SK-N-SH (cell line): ENCODE results near the gene STRC.
"Not testable (repeated sequence)": the region's sequence is repeated elsewhere in the genome, so short reads cannot be mapped to it uniquely, and the experiment has no call there.

ENCODE experiments used
- CTCF ChIP-seq: fragments of 200-600 bp; sonication (generic); IDR thresholded peaks from 2 replicates; pipeline ENCODE4 v1.6.1; 2017; ENCODE audit warnings: antibody characterized with exemption, mild to moderate bottlenecking, moderate library complexity
- EP300 ChIP-seq, 2 experiments: IDR thresholded peaks; 2 replicates each; pipeline versions ENCODE4 v1.4.0 to v1.6.1; 2012; ENCODE audit warnings: borderline replicate concordance in 1 of 2, low read depth in 1 of 2, low read length in 1 of 2
- FOXJ3 ChIP-seq: sonication (generic); formaldehyde crosslinking; IDR thresholded peaks from 2 replicates; pipeline ENCODE4 v1.5.1; 2020; ENCODE audit warnings: mild to moderate bottlenecking, missing genetic modification reagents
- GABPA ChIP-seq: IDR thresholded peaks from 2 replicates; pipeline ENCODE4 v1.4.0; 2012; ENCODE audit warnings: low read depth, mild to moderate bottlenecking
- MXI1 ChIP-seq: IDR thresholded peaks from 2 replicates; pipeline ENCODE4 v1.6.1; 2012; ENCODE audit warnings: mild to moderate bottlenecking, low read depth, low read length, improper control_type of control experiment
- NFIC ChIP-seq: IDR thresholded peaks from 2 replicates; pipeline ENCODE4 v1.4.0; 2012; ENCODE audit warnings: borderline replicate concordance
- POLR2AphosphoS5 ChIP-seq: IDR thresholded peaks from 2 replicates; pipeline ENCODE4 v1.6.1; 2012; ENCODE audit warnings: low read depth, low read length
- RCOR1 ChIP-seq: fragments of 150-350 bp; IDR thresholded peaks from 2 replicates; pipeline ENCODE4 v1.6.1; 2017; ENCODE audit warnings: antibody characterized with exemption, low read length
- REST ChIP-seq: IDR thresholded peaks from 2 replicates; pipeline ENCODE4 v1.6.1; 2012; ENCODE audit warnings: mild to moderate bottlenecking, low read depth, low read length, moderate library complexity
- RFX5 ChIP-seq: IDR thresholded peaks from 2 replicates; pipeline ENCODE4 v1.6.1; 2012; ENCODE audit warnings: mild to moderate bottlenecking, improper control_type of control experiment, low read length
- TAF1 ChIP-seq: IDR thresholded peaks from 2 replicates; pipeline ENCODE4 v1.6.1; 2012; ENCODE audit warnings: low read depth, mild to moderate bottlenecking, low read length, moderate library complexity, borderline replicate concordance
- USF1 ChIP-seq: IDR thresholded peaks from 2 replicates; pipeline ENCODE4 v1.4.0; 2012; ENCODE audit warnings: low read depth, borderline replicate concordance
- ZBTB33 ChIP-seq: IDR thresholded peaks from 2 replicates; pipeline ENCODE4 v1.4.0; 2012; ENCODE audit warnings: low read depth, borderline replicate concordance

GRCh38 chr15:43563793-43564192 lies 54.8 kb downstream of the STRC start:
- TF ChIP-seq CTCF; ZBTB33; REST; RFX5; EP300 (IDR thresholded peaks at IDR 0.05; ENCODE audit: borderline replicate concordance in 1 of 2, low read depth in 1 of 2, low read length in 1 of 2); MXI1; GABPA; POLR2AphosphoS5; FOXJ3 (CRISPR knock-in tag); NFIC; USF1; TAF1; RCOR1: not testable (repeated sequence)
